ENCODE results near the gene SUPT6H.

GRCh38 chr17:28675490-28675889 is 13.5 kb downstream of the SUPT6H start:
- no peak for TF ChIP-seq EZH2 (IDR thresholded peaks at IDR 0.05; ENCODE audit: borderline replicate concordance, insufficient read depth, low read depth, low read length, poor library complexity, severe bottlenecking)
- TF ChIP-seq, protein P1, sequence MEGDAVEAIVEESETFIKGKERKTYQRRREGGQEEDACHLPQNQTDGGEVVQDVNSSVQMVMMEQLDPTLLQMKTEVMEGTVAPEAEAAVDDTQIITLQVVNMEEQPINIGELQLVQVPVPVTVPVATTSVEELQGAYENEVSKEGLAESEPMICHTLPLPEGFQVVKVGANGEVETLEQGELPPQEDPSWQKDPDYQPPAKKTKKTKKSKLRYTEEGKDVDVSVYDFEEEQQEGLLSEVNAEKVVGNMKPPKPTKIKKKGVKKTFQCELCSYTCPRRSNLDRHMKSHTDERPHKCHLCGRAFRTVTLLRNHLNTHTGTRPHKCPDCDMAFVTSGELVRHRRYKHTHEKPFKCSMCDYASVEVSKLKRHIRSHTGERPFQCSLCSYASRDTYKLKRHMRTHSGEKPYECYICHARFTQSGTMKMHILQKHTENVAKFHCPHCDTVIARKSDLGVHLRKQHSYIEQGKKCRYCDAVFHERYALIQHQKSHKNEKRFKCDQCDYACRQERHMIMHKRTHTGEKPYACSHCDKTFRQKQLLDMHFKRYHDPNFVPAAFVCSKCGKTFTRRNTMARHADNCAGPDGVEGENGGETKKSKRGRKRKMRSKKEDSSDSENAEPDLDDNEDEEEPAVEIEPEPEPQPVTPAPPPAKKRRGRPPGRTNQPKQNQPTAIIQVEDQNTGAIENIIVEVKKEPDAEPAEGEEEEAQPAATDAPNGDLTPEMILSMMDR (IDR thresholded peaks at IDR 0.05) = no peak
